HepG2 (cell line): ENCODE measurements around the gene CISD3. TPM values are rescaled to one million over a fixed set of nuclear protein-coding genes. Genes with fewer than 3 reads are reported as not detected.
A peak's percentile ranks its signal among the peaks of the same experiment; 100 is the strongest.

ENCODE experiments used
- GLI4 ChIP-seq: sonication (generic); formaldehyde crosslinking; IDR thresholded peaks from 2 replicates; pipeline ENCODE4 v1.5.1; 2020; ENCODE audit warnings: missing genetic modification reagents, mild to moderate bottlenecking, moderate library complexity, borderline replicate concordance
- HNF1A ChIP-seq, 2 experiments: sonication (generic) in 1 of 2; formaldehyde crosslinking in 1 of 2; IDR thresholded peaks; 2 replicates each; pipeline versions ENCODE4 v1.4.0 to v1.6.1; 2016 to 2020; ENCODE audit warnings: borderline replicate concordance in 1 of 2, low read depth in 1 of 2, mild to moderate bottlenecking in 1 of 2, missing genetic modification reagents in 1 of 2
- MNT ChIP-seq: fragments of 450-650 bp; IDR thresholded peaks from 2 replicates; pipeline ENCODE4 v1.6.1; 2016
- MTF2 ChIP-seq: sonication (generic); formaldehyde crosslinking; IDR thresholded peaks from 2 replicates; pipeline ENCODE4 v1.5.0; 2020; ENCODE audit warnings: missing genetic modification reagents, borderline replicate concordance
- NFE2L1 ChIP-seq: sonication (generic); formaldehyde crosslinking; IDR thresholded peaks from 2 replicates; pipeline ENCODE4 v1.4.0; 2020; ENCODE audit warnings: missing genetic modification reagents, mild to moderate bottlenecking, borderline replicate concordance
- SNAI1 ChIP-seq: sonication (generic); formaldehyde crosslinking; IDR thresholded peaks from 2 replicates; pipeline ENCODE4 v1.5.0; 2020; ENCODE audit warnings: mild to moderate bottlenecking, missing genetic modification reagents, borderline replicate concordance
- TRIM24 ChIP-seq: sonication (generic); formaldehyde crosslinking; IDR thresholded peaks from 2 replicates; pipeline ENCODE4 v1.8.0; 2022; ENCODE audit warnings: mild to moderate bottlenecking, missing genetic modification reagents
- ZBTB4 ChIP-seq: sonication (generic); formaldehyde crosslinking; IDR thresholded peaks from 2 replicates; pipeline ENCODE4 v1.4.0; 2020; ENCODE audit warnings: missing genetic modification reagents, mild to moderate bottlenecking, borderline replicate concordance
- ZFAT ChIP-seq: sonication (generic); formaldehyde crosslinking; conservative IDR thresholded peaks from 2 replicates; pipeline ENCODE4 v1.8.1; 2023; ENCODE audit warnings: missing genetic modification reagents, inconsistent platforms
- ZFP36L2 ChIP-seq: sonication (generic); formaldehyde crosslinking; IDR thresholded peaks from 2 replicates; pipeline ENCODE4 v1.4.0; 2020; ENCODE audit warnings: missing genetic modification reagents
- ZFP62 ChIP-seq: sonication (generic); formaldehyde crosslinking; IDR thresholded peaks from 2 replicates; pipeline ENCODE4 v1.4.0; 2020; ENCODE audit warnings: missing genetic modification reagents
- ZFP82 ChIP-seq: sonication (generic); formaldehyde crosslinking; IDR thresholded peaks from 2 replicates; pipeline ENCODE4 v1.5.1; 2020; ENCODE audit warnings: mild to moderate bottlenecking, missing genetic modification reagents, borderline replicate concordance
- ZFP91 ChIP-seq: sonication (generic); formaldehyde crosslinking; IDR thresholded peaks from 2 replicates; pipeline ENCODE4 v1.9.0; 2022; ENCODE audit warnings: missing genetic modification reagents, mild to moderate bottlenecking, borderline replicate concordance
- ZNF549 ChIP-seq: sonication (generic); formaldehyde crosslinking; IDR thresholded peaks from 2 replicates; pipeline ENCODE4 v1.5.0; 2020; ENCODE audit warnings: missing genetic modification reagents
- ZNF580 ChIP-seq: IDR thresholded peaks from 2 replicates; pipeline ENCODE4 v1.6.1; 2016; ENCODE audit warnings: low read depth, borderline replicate concordance
- ZNF879 ChIP-seq: sonication (generic); formaldehyde crosslinking; IDR thresholded peaks from 2 replicates; pipeline ENCODE4 v1.8.1; 2023; ENCODE audit warnings: missing genetic modification reagents
- polyA plus RNA-seq, 8 experiments: library from polyadenylated mRNA; depleted of rRNA in 3 of 8; stranded (reverse) in 7 of 8; unstranded in 1 of 8; fragments of >200 nt; fragmentation: Illumina TruSeq in 4 of 8; extraction: Trizol in 4 of 8; gene quantifications; 2 replicates each; pipeline versions ENCODE4 v1.2.1 to v1.2.3, GENCODE V29; 2011 to 2016; ENCODE audit warnings: low read depth in 4 of 8, missing spikeins in 1 of 8, mixed read lengths in 1 of 8; ENCODE audit not compliant: insufficient read depth in 1 of 8
- total RNA-seq, 5 experiments: library from RNA; depleted of rRNA; stranded (reverse); fragments of >200 nt; fragmentation: Illumina TruSeq; extraction: Trizol; gene quantifications; 2 replicates each; pipeline ENCODE4 v1.2.3, GENCODE V29; 2016; ENCODE audit warnings: low read depth in 1 of 5

The CISD3 gene
- total and polyA plus RNA-seq, 2 of the 13 experiments (the other 11 are each of a cell fraction or from before 2014, with no cell fraction given): 30.0 to 34.1 TPM

GRCh38 chr17:38703742-38704605 is 26.2 kb upstream of the CISD3 start (continued):
- TF ChIP-seq ZBTB4 (CRISPR knock-in tag): peak; percentile 70; the same call in 1 of the 2 replicates
- TF ChIP-seq HNF1A (IDR thresholded peaks at IDR 0.05; ENCODE audit: low read depth): peak; percentile 88; the same call in 1 of the 2 replicates
- TF ChIP-seq HNF1A (CRISPR knock-in tag; IDR thresholded peaks at IDR 0.05; ENCODE audit: borderline replicate concordance): peak; percentile 95
- 0 out of 2 replicates have a peak, but pooled peaks have one; percentile 70 for TF ChIP-seq NFE2L1 (CRISPR knock-in tag)
- TF ChIP-seq MTF2: peak; percentile 86; the same call in 1 of the 2 replicates
- peak; percentile 64; the same call in 1 of the 2 replicates for TF ChIP-seq ZNF879 (CRISPR knock-in tag)
- peak; percentile 99 for TF ChIP-seq SNAI1 (CRISPR knock-in tag)
- no peak for TF ChIP-seq GLI4 (CRISPR knock-in tag)
- peak; percentile 64; the same call in 1 of the 2 replicates for TF ChIP-seq TRIM24 (CRISPR knock-in tag)
- TF ChIP-seq MNT: peak; percentile 58
- TF ChIP-seq ZFP62: no peak
- peak; percentile 99 for TF ChIP-seq ZNF580
- peak; percentile 84; the same call in 1 of the 2 replicates for TF ChIP-seq ZFP36L2 (CRISPR knock-in tag)
- peak; percentile 97 for TF ChIP-seq ZFP82 (CRISPR knock-in tag)
- TF ChIP-seq ZFAT: no peak
- TF ChIP-seq ZNF549 (CRISPR knock-in tag): no peak
- peak; percentile 76; the same call in 1 of the 2 replicates for TF ChIP-seq ZFP91 (CRISPR knock-in tag)
